Activated naive CD8-positive, alpha-beta T cell treated with anti-CD3 and anti-CD28 coated beads, Interleukin-2, amount 10 ng/mL, durations not matched to agents 7 days and 5 days (primary cell): Measurements from ENCODE around the gene ARF5. TPM values are rescaled to one million over a fixed set of nuclear protein-coding genes. Genes with fewer than 3 reads are reported as not detected.
"Not testable (repeated sequence)": the region's sequence is repeated elsewhere in the genome, so short reads cannot be mapped to it uniquely, and the experiment has no call there.

Experiments used
- ATAC-seq: fragments of 150-1000 bp; cut with Tn5 transposase; one replicate; pipeline ENCODE4 v1.10.0; 2021; ENCODE audit warnings: low read depth, moderate library complexity
- POLR2A ChIA-PET: fragments of 350-600 bp; sonication (Branson Sonifier 250); formaldehyde crosslinking; loops from one replicate; lab custom pipeline; 2021; ENCODE audit warnings: antibody characterized with exemption; lab: Charles Lee
- DNase-seq: peaks from one replicate; pipeline ENCODE4 v3.0.0; 2021
- H3K27ac Mint-ChIP-seq: one replicate; pipeline ENCODE4 v1.8.0; 2022; ENCODE audit warnings: mild to moderate bottlenecking, mixed read lengths
- H3K27me3 Mint-ChIP-seq: one replicate; pipeline ENCODE4 v1.8.0; 2022; ENCODE audit warnings: mild to moderate bottlenecking, moderate library complexity, mixed read lengths
- H3K36me3 Mint-ChIP-seq: one replicate; pipeline ENCODE4 v1.8.0; 2021; ENCODE audit warnings: mild to moderate bottlenecking, mixed read lengths
- H3K4me1 Mint-ChIP-seq: one replicate; pipeline ENCODE4 v1.8.0; 2021; ENCODE audit warnings: mixed read lengths
- H3K4me3 Mint-ChIP-seq: one replicate; pipeline ENCODE4 v1.8.0; 2022; ENCODE audit warnings: mild to moderate bottlenecking, moderate library complexity, mixed read lengths
- H3K9me3 Mint-ChIP-seq: one replicate; pipeline ENCODE4 v1.8.0; 2021; ENCODE audit warnings: mixed read lengths
- total RNA-seq, 2 experiments: library from RNA; stranded (reverse); gene quantifications; one replicate each; pipeline ENCODE4 v1.2.3, GENCODE V29; 2021

Gene ARF5
- 100 to 1,000 TPM; 114 TPM for total RNA-seq

GRCh38 chr7:127588019-127588696 lies at the start of gene ARF5:
Gene ARF5, plus strand, starts transcription at chr7:127588411. Its CDS starts 88 bp downstream, at chr7:127588499.
- DNase-seq (peak; percentile 95), ATAC-seq (peak; percentile 74)
- H3K4me3 Mint-ChIP-seq, result peak within 1 kb of the TSS; percentile 96
- POLR2A ChIA-PET, result interaction anchor here (1.5 kb wide), 1 partner anchor 195 kb away, joined by 3 read pairs; the partner anchor contains the start of gene ZNF800
- peaks cover 31% of the 10 kb centered on the region for H3K4me1 Mint-ChIP-seq
- no peaks in the 10 kb centered on the region for H3K9me3 Mint-ChIP-seq
- H3K27ac Mint-ChIP-seq, result peak within 1 kb of the TSS; percentile 92
- H3K36me3 Mint-ChIP-seq, result peaks cover 8% of the 10 kb centered on the region
- peaks cover 2% of the 10 kb centered on the region for H3K27me3 Mint-ChIP-seq

GRCh38 chr7:127539116-127539515 lies 49.1 kb upstream of the ARF5 start:
- Mint-ChIP-seq H3K4me3 (no peak overlapping the region), H3K9me3 (peaks cover 3% of the 10 kb centered on the region), H3K27me3 (peaks cover 37% of the 10 kb centered on the region), H3K4me1 (peaks cover 5% of the 10 kb centered on the region), H3K36me3 (no peaks in the 10 kb centered on the region), H3K27ac (no peak overlapping the region)
- POLR2A ChIA-PET, result no interaction called here
- DNase-seq, result no peak
- ATAC-seq, result no peak

GRCh38 chr7:127540461-127540860 lies 47.8 kb upstream of the ARF5 start:
- DNase-seq, H3K4me1 Mint-ChIP-seq, H3K36me3 Mint-ChIP-seq, H3K9me3 Mint-ChIP-seq, POLR2A ChIA-PET, ATAC-seq, H3K27ac Mint-ChIP-seq, H3K4me3 Mint-ChIP-seq: not testable (repeated sequence)
- H3K27me3 Mint-ChIP-seq, result peaks cover 33% of the 10 kb centered on the region

GRCh38 chr7:127541548-127541947 lies 46.7 kb upstream of the ARF5 start:
- ATAC-seq (no peak), DNase-seq (no peak)
- Mint-ChIP-seq H3K27ac (no peak overlapping the region), H3K4me3 (no peak overlapping the region), H3K27me3 (peaks cover 23% of the 10 kb centered on the region), H3K9me3 (peaks cover 5% of the 10 kb centered on the region), H3K36me3 (no peaks in the 10 kb centered on the region), H3K4me1 (peaks cover 4% of the 10 kb centered on the region)
- POLR2A ChIA-PET, result no interaction called here

GRCh38 chr7:127546313-127546712 lies 41.9 kb upstream of the ARF5 start:
- Mint-ChIP-seq H3K9me3 (peaks cover 2% of the 10 kb centered on the region), H3K4me3 (no peak overlapping the region), H3K27me3 (no peaks in the 10 kb centered on the region), H3K36me3 (no peaks in the 10 kb centered on the region), H3K4me1 (no peaks in the 10 kb centered on the region), H3K27ac (no peak overlapping the region)
- POLR2A ChIA-PET, result no interaction called here
- no peak for DNase-seq
- ATAC-seq, result no peak

- H3K4me1 Mint-ChIP-seq, result no peaks in the 10 kb centered on the region
- H3K4me3 Mint-ChIP-seq, result no peak overlapping the region
- no peaks in the 10 kb centered on the region for H3K36me3 Mint-ChIP-seq
- H3K27me3 Mint-ChIP-seq, result no peaks in the 10 kb centered on the region
- no peak overlapping the region for H3K27ac Mint-ChIP-seq
- ATAC-seq (no peak), DNase-seq (no peak)
- peaks cover 2% of the 10 kb centered on the region for H3K9me3 Mint-ChIP-seq
- POLR2A ChIA-PET, result no interaction called here
These were observed 38.0 kb upstream of the ARF5 start for GRCh38 chr7:127550247-127550646.

- H3K27ac Mint-ChIP-seq, result no peak overlapping the region
- no peak for ATAC-seq
- no peaks in the 10 kb centered on the region for H3K4me1 Mint-ChIP-seq
- DNase-seq, result no peak
- H3K27me3 Mint-ChIP-seq, result no peaks in the 10 kb centered on the region
- no peaks in the 10 kb centered on the region for H3K36me3 Mint-ChIP-seq
- H3K9me3 Mint-ChIP-seq, result no peaks in the 10 kb centered on the region
- H3K4me3 Mint-ChIP-seq, result no peak overlapping the region
- POLR2A ChIA-PET, result no interaction called here
These were observed 36.3 kb upstream of the ARF5 start for GRCh38 chr7:127551941-127552340.

GRCh38 chr7:127556404-127556803 lies 31.8 kb upstream of the ARF5 start:
- no peaks in the 10 kb centered on the region for H3K27me3 Mint-ChIP-seq
- H3K4me1 Mint-ChIP-seq, result no peaks in the 10 kb centered on the region
- no peak for DNase-seq
- H3K4me3 Mint-ChIP-seq, result no peak overlapping the region
- no peak for ATAC-seq
- POLR2A ChIA-PET, result no interaction called here
- H3K9me3 Mint-ChIP-seq, result no peaks in the 10 kb centered on the region
- H3K27ac Mint-ChIP-seq, result no peak overlapping the region
- H3K36me3 Mint-ChIP-seq, result no peaks in the 10 kb centered on the region

GRCh38 chr7:127557803-127558202 lies 30.4 kb upstream of the ARF5 start:
- Mint-ChIP-seq H3K36me3 (no peaks in the 10 kb centered on the region), H3K4me1 (no peaks in the 10 kb centered on the region), H3K27ac (no peak overlapping the region), H3K27me3 (no peaks in the 10 kb centered on the region), H3K9me3 (no peaks in the 10 kb centered on the region), H3K4me3 (no peak overlapping the region)
- POLR2A ChIA-PET, result no interaction called here
- ATAC-seq (no peak), DNase-seq (no peak)

- Mint-ChIP-seq H3K36me3 (peaks cover 2% of the 10 kb centered on the region), H3K4me1 (no peaks in the 10 kb centered on the region), H3K27ac (no peak overlapping the region), H3K4me3 (no peak overlapping the region), H3K9me3 (no peaks in the 10 kb centered on the region), H3K27me3 (no peaks in the 10 kb centered on the region)
- POLR2A ChIA-PET, result no interaction called here
- no peak for DNase-seq
- no peak for ATAC-seq
These were observed 22.0 kb upstream of the ARF5 start for GRCh38 chr7:127566242-127566641.

GRCh38 chr7:127568034-127568433 lies 20.2 kb upstream of the ARF5 start:
- DNase-seq, H3K4me3 Mint-ChIP-seq, H3K9me3 Mint-ChIP-seq, H3K36me3 Mint-ChIP-seq, H3K27ac Mint-ChIP-seq, ATAC-seq, H3K27me3 Mint-ChIP-seq, H3K4me1 Mint-ChIP-seq, POLR2A ChIA-PET: not testable (repeated sequence)

GRCh38 chr7:127571741-127572505 lies 16.3 kb upstream of the ARF5 start:
- ATAC-seq (no peak), DNase-seq (no peak)
- POLR2A ChIA-PET, result no interaction called here
- Mint-ChIP-seq H3K27ac (no peak overlapping the region), H3K4me1 (no peaks in the 10 kb centered on the region), H3K36me3 (no peaks in the 10 kb centered on the region), H3K9me3 (no peaks in the 10 kb centered on the region), H3K27me3 (no peaks in the 10 kb centered on the region), H3K4me3 (no peak overlapping the region)

- Mint-ChIP-seq H3K27me3 (no peaks in the 10 kb centered on the region), H3K9me3 (no peaks in the 10 kb centered on the region), H3K4me3 (no peak overlapping the region), H3K27ac (no peak overlapping the region), H3K4me1 (peaks cover 13% of the 10 kb centered on the region), H3K36me3 (peaks cover 18% of the 10 kb centered on the region)
- DNase-seq (no peak), ATAC-seq (no peak)
- POLR2A ChIA-PET, result no interaction called here
These were observed 10.1 kb upstream of the ARF5 start for GRCh38 chr7:127578036-127578684.
